CD14-positive monocyte (primary cell): ENCODE results near the gene MYO1D. TPM values are rescaled to one million over a fixed set of nuclear protein-coding genes. Genes with fewer than 3 reads are reported as not detected.

Experiments
- DNase-seq, 3 donors: peaks; one replicate each; pipeline ENCODE4 v3.0.0-alpha.2; 2011 to 2022
- H2AFZ ChIP-seq: 2 replicates; pipeline ENCODE4 v1.6.0; 2012; ENCODE audit warnings: mild to moderate bottlenecking, low read depth, low read length, inconsistent platforms; ENCODE audit not compliant: insufficient read depth, poor library complexity, severe bottlenecking
- H3K27ac ChIP-seq, 2 donors: 1 replicate in 1 of 2; 2 replicates in 1 of 2; pipeline ENCODE4 v1.5.1; 2012 to 2013; ENCODE audit warnings: low read length in 2 of 2, control low read depth in 1 of 2, inconsistent platforms in 1 of 2, low read depth in 1 of 2, mild to moderate bottlenecking in 1 of 2
- H3K27me3 ChIP-seq, 2 donors: one replicate each; pipeline versions ENCODE4 v1.6.0 to v1.6.1; 2011 to 2013; ENCODE audit warnings: low read length in 2 of 2; ENCODE audit not compliant: control insufficient read depth in 2 of 2, insufficient read depth in 2 of 2
- H3K36me3 ChIP-seq, 2 donors: replicated peaks in 1 of 2; 1 replicate in 1 of 2; 2 replicates in 1 of 2; pipeline versions ENCODE4 v1.5.1 to v1.6.1; 2012 to 2013; ENCODE audit warnings: low read length in 2 of 2, control low read depth in 1 of 2, inconsistent platforms in 1 of 2, mild to moderate bottlenecking in 1 of 2; ENCODE audit not compliant: insufficient read depth in 2 of 2, control insufficient read depth in 1 of 2
- H3K4me1 ChIP-seq, 2 donors: 1 replicate in 1 of 2; 2 replicates in 1 of 2; pipeline versions ENCODE4 v1.5.1 to v1.6.1; 2012 to 2013; ENCODE audit warnings: low read length in 2 of 2, control low read depth in 1 of 2, inconsistent platforms in 1 of 2, mild to moderate bottlenecking in 1 of 2, moderate library complexity in 1 of 2; ENCODE audit not compliant: insufficient read depth in 2 of 2, control insufficient read depth in 1 of 2
- H3K4me2 ChIP-seq: replicated peaks from 2 replicates; pipeline ENCODE3; 2012; ENCODE audit warnings: low read length, moderate library complexity, mild to moderate bottlenecking; ENCODE audit not compliant: poor library complexity, severe bottlenecking; ENCODE audit errors: extremely low read depth
- H3K4me3 ChIP-seq, 3 experiments: fragments of 200-600 bp in 1 of 3; sonication (generic) in 1 of 3; replicated peaks in 1 of 3; 1 replicate in 2 of 3; 2 replicates in 1 of 3; pipeline ENCODE4 v1.5.1; 2011 to 2013; ENCODE audit warnings: low read length in 3 of 3, mild to moderate bottlenecking in 3 of 3, control low read depth in 2 of 3, low read depth in 2 of 3, inconsistent platforms in 1 of 3, moderate library complexity in 1 of 3
- H3K79me2 ChIP-seq: 2 replicates; pipeline ENCODE4 v1.6.0; 2012; ENCODE audit warnings: mild to moderate bottlenecking, control low read depth, inconsistent platforms, low read length, moderate library complexity; ENCODE audit not compliant: insufficient read depth
- H3K9ac ChIP-seq: 2 replicates; pipeline ENCODE4 v1.6.0; 2017; ENCODE audit warnings: low read length, mild to moderate bottlenecking; ENCODE audit not compliant: insufficient read depth, poor library complexity, severe bottlenecking
- H3K9me3 ChIP-seq, 2 donors: replicated peaks in 1 of 2; 1 replicate in 1 of 2; 2 replicates in 1 of 2; pipeline versions ENCODE4 v1.5.1 to v1.6.1; 2012 to 2013; ENCODE audit warnings: low read length in 2 of 2, control low read depth in 1 of 2; ENCODE audit not compliant: control insufficient read depth in 1 of 2, insufficient read depth in 1 of 2
- H4K20me1 ChIP-seq: 2 replicates; pipeline ENCODE4 v1.6.0; 2012; ENCODE audit warnings: mild to moderate bottlenecking, low read length, control low read depth, moderate library complexity; ENCODE audit not compliant: insufficient read depth
- H3K27ac Mint-ChIP-seq, 7 donors: one replicate each; pipeline ENCODE4 v1.8.0; 2020; ENCODE audit warnings: mild to moderate bottlenecking in 7 of 7, mixed read lengths in 7 of 7, moderate library complexity in 6 of 7, inconsistent platforms in 2 of 7
- H3K27me3 Mint-ChIP-seq, 3 donors: one replicate each; pipeline ENCODE4 v1.8.0; 2021 to 2022; ENCODE audit warnings: low read depth in 3 of 3, mild to moderate bottlenecking in 3 of 3, mixed read lengths in 3 of 3, moderate library complexity in 3 of 3, inconsistent platforms in 1 of 3
- H3K36me3 Mint-ChIP-seq, 2 donors: one replicate each; pipeline ENCODE4 v1.8.0; 2020; ENCODE audit warnings: mixed read lengths in 2 of 2, inconsistent platforms in 1 of 2, mild to moderate bottlenecking in 1 of 2
- H3K4me1 Mint-ChIP-seq: one replicate; pipeline ENCODE4 v1.8.0; 2020; ENCODE audit warnings: mild to moderate bottlenecking, mixed read lengths
- H3K4me3 Mint-ChIP-seq, 2 donors: one replicate each; pipeline ENCODE4 v1.8.0; 2020; ENCODE audit warnings: mild to moderate bottlenecking in 2 of 2, mixed read lengths in 2 of 2, moderate library complexity in 1 of 2
- H3K9me3 Mint-ChIP-seq, 7 donors: one replicate each; pipeline ENCODE4 v1.8.0; 2020 to 2022; ENCODE audit warnings: mixed read lengths in 7 of 7, mild to moderate bottlenecking in 6 of 7, moderate library complexity in 6 of 7, inconsistent platforms in 2 of 7
- WGBS: methylation state at CpG from one replicate; pipeline ENCODE4 v1.1.5; 2013; ENCODE audit warnings: missing lambda C conversion rate; ENCODE audit not compliant: insufficient coverage; 5-methylcytosine and 5-hydroxymethylcytosine counted together
- intact Hi-C, 2 donors: fragments of 100-400 bp; cut with micrococcal nuclease; formaldehyde crosslinking; loops; one replicate each; pipeline versions ENCODE4 v1.15.0 to v1.15.1; 2023
- polyA plus RNA-seq, 3 donors: library from polyadenylated mRNA; depleted of rRNA in 1 of 3; unstranded in 2 of 3; stranded (reverse) in 1 of 3; fragments of 300-500 nt in 2 of 3; fragments of >200 nt in 1 of 3; fragmentation: Illumina TruSeq in 2 of 3; gene quantifications; 1 replicate in 2 of 3; 2 replicates in 1 of 3; pipeline ENCODE4 v1.2.3, GENCODE V29; 2012 to 2021
- TF ChIP-seq, protein P1 (sequence below): fragments of 200-600 bp; IDR thresholded peaks from one replicate; pipeline ENCODE4 v1.8.0; 2022; ENCODE audit warnings: antibody characterized with exemption, mild to moderate bottlenecking

Gene MYO1D
- polyA plus RNA-seq, 3 donors = 0.22 to 0.39 (median 0.26) TPM

DNA sequence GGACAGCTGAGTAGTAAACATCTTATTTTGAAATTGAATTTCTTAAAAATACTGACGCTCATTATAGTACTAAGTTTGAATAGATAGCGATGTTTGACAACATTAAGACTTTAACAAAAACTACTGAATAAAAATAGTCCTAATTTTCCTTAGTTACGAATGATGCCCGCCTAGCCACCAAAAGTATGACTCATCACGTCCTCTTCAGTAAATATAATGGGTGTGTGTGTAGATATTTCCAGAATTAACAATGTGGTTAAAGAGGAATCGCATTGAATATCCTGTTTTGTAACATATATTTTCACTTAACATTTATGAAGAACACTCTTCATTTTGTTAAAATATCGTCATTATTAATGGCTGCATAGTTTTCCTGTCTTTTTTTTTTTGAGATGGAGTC lies 187.6 kb downstream of the MYO1D start:
- no peaks in the 10 kb centered on the region for H3K4me1 Mint-ChIP-seq
- Histone ChIP-seq H3K27me3 (no peaks in the 10 kb centered on the region), H3K4me2 (no peak overlapping the region), H3K4me1 (no peaks in the 10 kb centered on the region), H3K79me2 (no peaks in the 10 kb centered on the region), H3K4me3 (no peak overlapping the region), H3K9me3 (no peaks in the 10 kb centered on the region), H3K9ac (no peak overlapping the region), H4K20me1 (no peaks in the 10 kb centered on the region), H3K36me3 (no peaks in the 10 kb centered on the region), H3K27ac (no peak overlapping the region), H2AFZ (no peak overlapping the region)
- peaks cover 0 to 6% (median 2%) of the 10 kb centered on the region in 3 donors for H3K27me3 Mint-ChIP-seq
- WGBS = no CpG with 5 or more reads among the region's 7 CpGs
- H3K9me3 Mint-ChIP-seq = peaks cover 0 to 3% (median 0%) of the 10 kb centered on the region in 7 donors
- no peaks in the 10 kb centered on the region for H3K36me3 Mint-ChIP-seq
- TF ChIP-seq, protein P1, sequence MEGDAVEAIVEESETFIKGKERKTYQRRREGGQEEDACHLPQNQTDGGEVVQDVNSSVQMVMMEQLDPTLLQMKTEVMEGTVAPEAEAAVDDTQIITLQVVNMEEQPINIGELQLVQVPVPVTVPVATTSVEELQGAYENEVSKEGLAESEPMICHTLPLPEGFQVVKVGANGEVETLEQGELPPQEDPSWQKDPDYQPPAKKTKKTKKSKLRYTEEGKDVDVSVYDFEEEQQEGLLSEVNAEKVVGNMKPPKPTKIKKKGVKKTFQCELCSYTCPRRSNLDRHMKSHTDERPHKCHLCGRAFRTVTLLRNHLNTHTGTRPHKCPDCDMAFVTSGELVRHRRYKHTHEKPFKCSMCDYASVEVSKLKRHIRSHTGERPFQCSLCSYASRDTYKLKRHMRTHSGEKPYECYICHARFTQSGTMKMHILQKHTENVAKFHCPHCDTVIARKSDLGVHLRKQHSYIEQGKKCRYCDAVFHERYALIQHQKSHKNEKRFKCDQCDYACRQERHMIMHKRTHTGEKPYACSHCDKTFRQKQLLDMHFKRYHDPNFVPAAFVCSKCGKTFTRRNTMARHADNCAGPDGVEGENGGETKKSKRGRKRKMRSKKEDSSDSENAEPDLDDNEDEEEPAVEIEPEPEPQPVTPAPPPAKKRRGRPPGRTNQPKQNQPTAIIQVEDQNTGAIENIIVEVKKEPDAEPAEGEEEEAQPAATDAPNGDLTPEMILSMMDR = no peak
- no peak for DNase-seq
- intact Hi-C loops = no loop called here
- H3K27ac Mint-ChIP-seq = no peak overlapping the region
- no peak overlapping the region for H3K4me3 Mint-ChIP-seq

DNA sequence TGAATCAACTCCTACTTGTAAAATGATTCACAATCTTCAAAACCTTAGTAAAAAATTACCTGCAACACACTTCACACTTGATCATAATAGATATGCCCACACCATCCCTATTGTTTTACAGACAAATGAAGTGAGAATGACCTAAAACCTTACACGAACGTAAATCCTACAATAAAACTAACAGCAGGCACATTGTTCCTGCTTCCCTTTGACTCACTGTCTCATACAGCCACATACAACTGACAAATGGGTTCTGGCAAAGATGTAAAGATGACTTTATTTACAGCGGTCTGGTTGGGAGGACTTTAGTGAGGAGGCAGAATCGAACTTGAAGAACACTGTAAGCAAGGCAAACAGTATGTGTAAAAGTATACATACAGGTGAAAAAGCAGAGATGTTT lies 188.7 kb downstream of the MYO1D start:
- Mint-ChIP-seq H3K4me1 (no peaks in the 10 kb centered on the region), H3K9me3 (peaks cover 0 to 5% (median 0%) of the 10 kb centered on the region in 7 donors), H3K36me3 (no peaks in the 10 kb centered on the region), H3K4me3 (no peak overlapping the region), H3K27me3 (peaks cover 0 to 6% (median 2%) of the 10 kb centered on the region in 3 donors), H3K27ac (no peak overlapping the region)
- H3K36me3 ChIP-seq = no peaks in the 10 kb centered on the region
- no peak overlapping the region for H3K4me2 ChIP-seq
- no peaks in the 10 kb centered on the region for H3K4me1 ChIP-seq
- DNase-seq = no peak
- H2AFZ ChIP-seq = no peak overlapping the region
- intact Hi-C loops = no loop called here
- H3K27ac ChIP-seq = no peak overlapping the region
- H3K79me2 ChIP-seq = no peaks in the 10 kb centered on the region
- H3K4me3 ChIP-seq = no peak overlapping the region
- TF ChIP-seq, protein P1 = no peak
- H4K20me1 ChIP-seq = no peaks in the 10 kb centered on the region
- H3K9me3 ChIP-seq = no peaks in the 10 kb centered on the region
- H3K27me3 ChIP-seq = no peaks in the 10 kb centered on the region
- H3K9ac ChIP-seq = no peak overlapping the region
- WGBS = 90% methylated on average over 3 of the region's 4 CpGs
